GM15510 (cell line): Measurements from ENCODE around the gene GRIN2C.

ENCODE experiments used
- POLR2A ChIP-seq: IDR thresholded peaks from 3 replicates; pipeline ENCODE4 v1.6.1; 2011; ENCODE audit warnings: borderline replicate concordance; ENCODE audit not compliant: insufficient read length; ENCODE audit errors: extremely low read depth

Gene GRIN2C

DNA sequence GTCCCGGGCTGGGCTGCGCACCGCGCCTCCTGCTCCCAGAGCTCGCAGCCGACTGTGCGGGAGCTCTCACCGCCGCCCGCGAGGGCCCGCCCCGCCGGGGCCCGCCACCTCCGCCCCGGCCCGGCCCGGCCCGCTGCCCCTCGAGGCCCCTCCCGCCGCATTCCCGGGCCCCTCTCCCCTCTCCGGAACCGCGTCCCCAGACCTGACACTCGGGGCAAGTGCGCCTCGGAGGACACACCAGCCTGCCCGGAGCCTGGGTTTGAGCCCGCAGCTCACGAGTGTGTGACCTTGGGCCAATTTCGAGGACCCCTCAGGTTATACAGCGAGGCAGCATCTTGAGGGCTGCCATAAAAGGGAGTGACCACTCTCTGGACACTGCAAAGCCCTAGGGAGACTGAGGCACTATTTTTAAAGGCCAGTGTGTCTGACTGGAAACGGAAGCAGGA lies 2.0 kb upstream of the GRIN2C start:
- no peak for TF ChIP-seq POLR2A

DNA sequence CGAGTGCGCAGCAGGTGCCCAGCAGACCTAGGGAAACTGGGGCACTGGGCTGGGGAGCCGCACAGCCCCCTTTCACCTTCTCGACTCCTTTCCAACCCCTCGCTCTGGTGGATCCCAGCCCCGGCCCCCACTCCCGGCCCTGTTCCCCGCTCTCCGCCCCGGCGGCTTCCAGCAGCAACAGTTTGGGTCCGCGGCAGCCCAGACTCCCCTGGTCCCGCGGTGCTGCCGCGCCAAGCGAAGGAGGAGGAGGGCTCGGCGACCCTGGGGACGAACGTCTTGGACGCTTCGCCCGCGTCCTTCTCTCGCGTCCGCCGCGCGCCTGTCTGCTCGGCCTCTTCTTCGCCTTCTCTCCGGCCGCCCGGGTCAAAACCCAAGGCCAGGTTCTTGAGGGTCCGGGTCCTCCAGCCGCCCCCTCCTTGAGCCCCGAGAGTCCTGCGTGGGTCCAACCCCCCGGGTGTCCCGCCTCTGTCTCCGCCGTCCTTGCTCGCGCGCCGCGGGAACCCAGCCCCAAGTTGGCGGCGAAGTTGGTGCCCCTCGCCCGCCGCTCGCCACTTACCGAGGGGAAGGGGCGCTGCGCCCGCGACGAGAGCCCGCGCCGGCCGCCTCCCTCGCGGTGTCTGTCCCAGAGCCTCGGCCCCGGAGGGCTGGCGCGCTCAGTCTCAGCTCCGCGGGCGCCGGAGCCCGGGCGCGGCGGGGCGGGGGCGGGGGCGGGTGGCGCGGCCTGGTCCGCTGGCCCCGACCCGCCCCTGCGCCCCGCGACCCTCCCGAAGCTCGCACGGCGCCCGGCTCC lies 1.4 kb upstream of the GRIN2C start:
- TF ChIP-seq POLR2A: no peak

DNA sequence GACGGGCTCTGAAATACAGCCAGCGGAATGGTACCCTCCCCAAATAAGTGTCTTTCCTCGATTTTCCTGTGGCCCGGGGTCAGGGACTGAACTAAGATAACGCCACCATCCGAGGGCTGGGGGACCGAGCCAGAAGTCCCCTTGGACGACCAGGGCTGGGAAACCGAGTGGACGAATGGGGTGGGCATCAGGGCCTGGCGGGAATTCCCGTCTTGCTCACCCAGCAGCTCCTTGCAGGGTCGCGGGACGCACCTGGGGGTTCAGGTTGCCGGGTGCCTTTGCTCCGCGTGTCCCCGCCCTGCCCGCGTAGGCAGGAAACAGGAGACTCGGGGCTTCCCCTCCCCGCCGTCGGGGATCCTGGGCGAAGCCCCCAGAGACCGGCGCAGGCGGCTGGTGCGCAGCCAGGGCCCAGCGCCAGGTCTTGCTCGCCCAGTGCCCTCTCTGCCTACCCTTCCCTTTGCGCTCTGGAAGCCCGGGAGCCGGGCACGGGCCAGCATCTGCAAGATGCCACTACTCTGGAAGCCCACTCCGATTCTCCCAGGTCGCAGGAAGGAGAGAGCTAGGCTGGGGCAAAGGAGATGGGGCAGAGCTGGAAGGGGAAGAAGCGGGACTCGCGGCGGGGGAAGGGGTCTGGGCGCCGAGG lies 665 bp upstream of the GRIN2C start:
- TF ChIP-seq POLR2A: no peak

DNA sequence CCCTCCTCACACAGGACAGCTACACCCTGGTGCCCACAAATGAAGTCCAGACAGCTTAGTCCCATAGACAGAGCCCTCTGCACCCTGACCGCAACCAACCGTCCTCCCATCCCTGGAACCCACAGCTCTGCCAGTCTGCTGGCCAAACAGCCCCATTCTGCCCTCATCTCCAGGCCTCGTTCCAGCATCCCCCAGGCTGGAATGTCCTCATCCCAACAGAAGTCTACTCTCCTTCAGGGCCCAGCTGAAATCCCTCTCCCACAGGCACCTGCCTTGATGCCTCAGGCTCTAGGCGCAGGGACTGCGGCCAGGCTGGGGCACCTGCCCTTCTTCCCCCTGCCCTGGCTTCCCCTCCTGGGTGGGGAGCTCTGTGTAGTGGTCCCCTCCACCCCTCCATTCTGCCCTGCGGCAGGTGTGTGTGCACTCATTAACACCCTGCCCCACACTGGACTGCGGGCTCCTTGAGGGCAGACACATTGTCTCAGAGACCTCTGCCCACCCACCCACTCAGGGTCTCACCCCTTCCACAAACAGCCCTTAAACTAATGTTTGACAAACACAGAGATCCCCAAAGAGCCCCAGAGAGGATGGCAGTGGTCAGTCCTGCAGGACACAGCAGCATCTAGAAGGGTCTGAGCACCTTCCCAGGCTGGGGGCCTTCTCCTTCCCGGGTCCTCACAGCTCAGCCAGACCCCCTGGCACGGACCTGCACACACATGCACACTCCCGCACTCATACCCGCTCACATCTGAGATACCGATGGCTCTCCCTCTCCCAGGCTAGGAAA lies 820 bp downstream of the GRIN2C start:
- TF ChIP-seq POLR2A: no peak

DNA sequence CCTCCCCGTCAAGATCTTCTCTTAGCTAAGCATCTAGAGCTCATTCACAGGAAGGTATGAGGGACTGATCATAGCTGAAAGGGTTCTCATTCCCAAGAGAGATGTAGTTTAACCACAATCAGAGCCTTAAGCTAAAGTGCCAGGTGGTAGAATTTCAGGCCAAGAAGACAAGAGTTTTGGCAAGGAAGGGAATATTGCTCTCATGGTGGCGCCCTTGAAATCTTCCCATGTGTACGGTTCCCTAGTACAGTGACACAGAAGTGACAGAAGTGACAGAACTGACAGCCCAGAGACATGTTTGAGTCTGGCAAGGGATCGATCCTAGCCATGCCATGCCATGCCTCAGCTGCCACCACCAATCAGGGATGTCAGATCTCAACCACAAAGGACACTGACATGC lies 2.5 kb downstream of the GRIN2C start:
- no peak for TF ChIP-seq POLR2A

- TF ChIP-seq POLR2A: no peak
Measured at GRCh38 chr17:74856112-74856511, 3.6 kb downstream of the GRIN2C start.

DNA sequence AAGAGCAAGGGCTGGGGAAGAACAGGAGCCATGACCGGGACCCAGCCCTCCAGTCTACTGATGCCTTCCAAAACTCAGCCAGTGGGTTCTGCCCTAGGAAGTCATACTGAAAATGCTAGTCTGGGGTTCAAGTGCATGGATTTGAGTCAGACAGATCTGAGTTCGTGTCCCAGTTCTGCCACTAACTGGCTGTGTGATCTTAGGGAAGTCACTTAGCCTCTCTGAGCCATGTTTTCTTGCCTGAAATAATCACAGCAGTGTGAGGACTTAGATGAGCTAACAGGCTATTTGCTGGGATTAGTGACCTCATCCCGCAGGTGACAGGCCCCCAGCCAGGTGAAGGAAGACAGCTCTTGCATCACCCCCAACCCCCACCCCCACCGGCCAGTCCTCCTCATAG lies 4.4 kb downstream of the GRIN2C start:
- no peak for TF ChIP-seq POLR2A

DNA sequence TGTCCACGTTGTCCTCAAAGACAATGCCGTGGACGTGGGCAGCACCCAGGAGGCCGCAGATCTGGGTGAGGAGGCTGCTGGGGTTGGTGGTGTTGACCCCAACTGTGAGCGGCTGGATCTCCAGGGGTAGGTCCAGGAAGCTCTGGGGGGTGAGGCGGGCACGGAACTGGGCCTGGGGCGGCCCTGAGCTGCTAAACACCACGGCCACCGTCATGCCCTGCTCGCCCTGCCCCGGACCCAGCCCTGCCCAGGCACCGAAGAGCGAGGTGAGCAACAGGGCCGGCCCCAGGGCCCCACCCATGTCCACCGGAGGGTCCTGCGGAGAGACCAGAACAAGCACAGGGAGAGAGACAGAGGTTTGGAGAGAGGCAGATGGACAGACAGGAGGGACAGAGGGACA lies 4.9 kb downstream of the GRIN2C start:
- TF ChIP-seq POLR2A: no peak

GRCh38 chr17:74853669-74854068 lies 6.0 kb downstream of the GRIN2C start:
- TF ChIP-seq POLR2A: no peak

DNA sequence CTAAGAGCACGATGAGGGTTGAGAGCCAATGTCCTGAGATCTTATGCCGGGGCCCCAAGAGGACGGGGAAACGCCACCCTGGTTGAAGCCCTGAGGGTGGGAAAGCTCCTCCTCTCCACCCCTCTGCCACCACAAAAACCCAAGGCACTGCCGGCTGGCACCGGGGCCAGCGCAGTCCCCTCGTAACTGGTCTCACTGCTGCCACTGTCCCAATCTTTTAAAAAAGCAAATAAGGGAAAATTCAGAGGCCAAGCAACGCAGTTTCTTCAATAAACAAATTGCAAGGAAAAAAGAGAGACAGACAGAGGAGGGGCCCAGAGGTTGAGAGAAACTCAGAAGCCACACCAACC lies 6.7 kb downstream of the GRIN2C start:
- TF ChIP-seq POLR2A: no peak

GRCh38 chr17:74852237-74853047 lies 7.2 kb downstream of the GRIN2C start:
- TF ChIP-seq POLR2A: peak; percentile 38

- no peak for TF ChIP-seq POLR2A
Measured at GRCh38 chr17:74851612-74852236, 8.0 kb downstream of the GRIN2C start.

GRCh38 chr17:74850914-74851313 lies 8.8 kb downstream of the GRIN2C start:
- TF ChIP-seq POLR2A: no peak

DNA sequence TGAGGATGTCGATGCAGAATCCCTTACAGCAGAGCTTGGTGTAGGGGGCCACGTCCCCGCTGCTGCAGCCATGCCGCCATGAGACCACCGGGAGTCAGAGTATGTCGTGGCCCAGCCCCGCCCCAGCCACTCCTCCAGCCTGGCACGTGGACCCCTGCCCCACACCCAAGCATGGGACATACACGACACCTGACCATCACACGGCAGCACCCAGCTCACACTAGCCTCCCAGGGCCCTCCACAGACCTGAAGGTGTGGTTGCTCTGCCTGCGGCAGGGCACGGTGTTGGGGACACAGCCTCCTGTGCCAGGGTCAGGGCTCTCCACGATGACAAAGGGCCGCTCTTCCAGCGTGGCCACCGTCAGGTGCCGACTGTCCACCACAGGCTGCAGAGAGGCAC lies 9.4 kb downstream of the GRIN2C start:
- TF ChIP-seq POLR2A: no peak
